Rectal smooth muscle tissue (tissue), 1 donor: ENCODE measurements around the gene PDE4D.

ENCODE experiments used
- H3K27ac ChIP-seq: one replicate; pipeline ENCODE4 v1.7.0; 2013; ENCODE audit warnings: low read depth, low read length, inconsistent platforms
- H3K27me3 ChIP-seq: one replicate; pipeline ENCODE4 v1.7.0; 2013; ENCODE audit warnings: low read length; ENCODE audit not compliant: control insufficient read depth, insufficient read depth
- H3K36me3 ChIP-seq: one replicate; pipeline ENCODE4 v1.7.0; 2013; ENCODE audit warnings: low read length; ENCODE audit not compliant: control insufficient read depth, insufficient read depth
- H3K4me1 ChIP-seq: one replicate; pipeline ENCODE4 v1.7.0; 2013; ENCODE audit warnings: low read length; ENCODE audit not compliant: control insufficient read depth, insufficient read depth
- H3K4me3 ChIP-seq: one replicate; pipeline ENCODE4 v1.7.0; 2013; ENCODE audit warnings: low read length
- H3K9ac ChIP-seq: one replicate; pipeline ENCODE4 v1.7.0; 2013; ENCODE audit warnings: low read length

The PDE4D gene

GRCh38 chr5:59126708-59127573, 766.6 kb downstream of the PDE4D start:
- Histone ChIP-seq H3K4me3 (peak overlapping the region; percentile 51), H3K27me3 (no peaks in the 10 kb centered on the region), H3K27ac (peak overlapping the region; percentile 84), H3K4me1 (peaks cover 43% of the 10 kb centered on the region), H3K9ac (peak overlapping the region; percentile 7), H3K36me3 (no peaks in the 10 kb centered on the region)

GRCh38 chr5:59126016-59126707, 767.4 kb downstream of the PDE4D start:
- no peaks in the 10 kb centered on the region for H3K36me3 ChIP-seq
- peak overlapping the region; percentile 84 for H3K27ac ChIP-seq
- peaks cover 43% of the 10 kb centered on the region for H3K4me1 ChIP-seq
- H3K9ac ChIP-seq, result no peak overlapping the region
- H3K27me3 ChIP-seq, result no peaks in the 10 kb centered on the region
- H3K4me3 ChIP-seq, result no peak overlapping the region

- Histone ChIP-seq H3K4me1 (peaks cover 43% of the 10 kb centered on the region), H3K4me3 (no peak overlapping the region), H3K27ac (peak overlapping the region; percentile 84), H3K36me3 (no peaks in the 10 kb centered on the region), H3K9ac (no peak overlapping the region), H3K27me3 (no peaks in the 10 kb centered on the region)
Measured at GRCh38 chr5:59125011-59125961, 768.2 kb downstream of the PDE4D start.

GRCh38 chr5:59123595-59124561, 769.6 kb downstream of the PDE4D start:
- H3K4me3 ChIP-seq, result peak overlapping the region; percentile 16
- H3K27me3 ChIP-seq, result no peaks in the 10 kb centered on the region
- no peaks in the 10 kb centered on the region for H3K36me3 ChIP-seq
- no peak overlapping the region for H3K9ac ChIP-seq
- H3K27ac ChIP-seq, result peak overlapping the region; percentile 78
- H3K4me1 ChIP-seq, result peaks cover 43% of the 10 kb centered on the region

GRCh38 chr5:59119480-59119879, 774.0 kb downstream of the PDE4D start:
- Histone ChIP-seq H3K27me3 (no peaks in the 10 kb centered on the region), H3K4me1 (peaks cover 13% of the 10 kb centered on the region), H3K4me3 (no peak overlapping the region), H3K27ac (no peak overlapping the region), H3K36me3 (no peaks in the 10 kb centered on the region), H3K9ac (no peak overlapping the region)

GRCh38 chr5:59117320-59117719, 776.2 kb downstream of the PDE4D start:
- Histone ChIP-seq H3K4me3 (no peak overlapping the region), H3K27ac (no peak overlapping the region), H3K27me3 (no peaks in the 10 kb centered on the region), H3K9ac (no peak overlapping the region), H3K36me3 (no peaks in the 10 kb centered on the region), H3K4me1 (peaks cover 5% of the 10 kb centered on the region)

- H3K4me3 ChIP-seq, result no peak overlapping the region
- H3K27ac ChIP-seq, result no peak overlapping the region
- peaks cover 5% of the 10 kb centered on the region for H3K4me1 ChIP-seq
- no peaks in the 10 kb centered on the region for H3K27me3 ChIP-seq
- H3K9ac ChIP-seq, result no peak overlapping the region
- H3K36me3 ChIP-seq, result no peaks in the 10 kb centered on the region
Measured at GRCh38 chr5:59116231-59116865, 777.2 kb downstream of the PDE4D start.

GRCh38 chr5:59115345-59115744, 778.2 kb downstream of the PDE4D start:
- Histone ChIP-seq H3K27me3 (no peaks in the 10 kb centered on the region), H3K4me1 (peaks cover 5% of the 10 kb centered on the region), H3K27ac (no peak overlapping the region), H3K4me3 (no peak overlapping the region), H3K36me3 (no peaks in the 10 kb centered on the region), H3K9ac (no peak overlapping the region)

- H3K27ac ChIP-seq, result no peak overlapping the region
- H3K9ac ChIP-seq, result no peak overlapping the region
- H3K4me3 ChIP-seq, result no peak overlapping the region
- H3K4me1 ChIP-seq, result peaks cover 2% of the 10 kb centered on the region
- H3K27me3 ChIP-seq, result no peaks in the 10 kb centered on the region
- H3K36me3 ChIP-seq, result no peaks in the 10 kb centered on the region
Measured at GRCh38 chr5:59109383-59109782, 784.1 kb downstream of the PDE4D start.

GRCh38 chr5:59107692-59108091, 785.8 kb downstream of the PDE4D start:
- Histone ChIP-seq H3K27me3 (no peaks in the 10 kb centered on the region), H3K4me1 (peaks cover 7% of the 10 kb centered on the region), H3K27ac (peak overlapping the region; percentile 35), H3K4me3 (no peak overlapping the region), H3K36me3 (no peaks in the 10 kb centered on the region), H3K9ac (no peak overlapping the region)
